Hepatocyte (in vitro differentiated cells): ENCODE measurements around the gene SLC38A5. TPM values are rescaled to one million over a fixed set of nuclear protein-coding genes. Genes with fewer than 3 reads are reported as not detected.
A peak's percentile ranks its signal among the peaks of the same experiment; 100 is the strongest.

Experiments used
- DNase-seq: peaks from one replicate; pipeline ENCODE4 v3.0.0-alpha.2; 2016; ENCODE audit warnings: low spot score
- H2AFZ ChIP-seq: fragments of 200-600 bp; sonication (generic); 2 replicates; pipeline ENCODE4 v1.6.0; 2016; ENCODE audit warnings: antibody characterized with exemption, mild to moderate bottlenecking
- H3K27ac ChIP-seq: fragments of 200-600 bp; sonication (generic); 2 replicates; pipeline ENCODE4 v1.5.1; 2016; ENCODE audit warnings: mild to moderate bottlenecking
- H3K27me3 ChIP-seq: fragments of 200-600 bp; sonication (generic); 2 replicates; pipeline ENCODE4 v1.6.1; 2016
- H3K36me3 ChIP-seq: fragments of 200-600 bp; sonication (generic); replicated peaks from 2 replicates; pipeline ENCODE4 v1.5.1; 2016; ENCODE audit warnings: low read depth; ENCODE audit not compliant: insufficient read depth
- H3K4me1 ChIP-seq: fragments of 200-600 bp; sonication (generic); 2 replicates; pipeline ENCODE4 v1.5.1; 2016; ENCODE audit warnings: mild to moderate bottlenecking, moderate library complexity; ENCODE audit not compliant: insufficient read depth
- H3K4me2 ChIP-seq: fragments of 200-600 bp; sonication (generic); 2 replicates; pipeline ENCODE4 v1.6.0; 2016
- H3K4me3 ChIP-seq: fragments of 200-600 bp; sonication (generic); 2 replicates; pipeline ENCODE4 v1.5.1; 2016; ENCODE audit warnings: mild to moderate bottlenecking
- H3K79me2 ChIP-seq: fragments of 200-600 bp; sonication (generic); 2 replicates; pipeline ENCODE4 v1.6.0; 2017; ENCODE audit warnings: mild to moderate bottlenecking
- H3K9me2 ChIP-seq: fragments of 200-600 bp; sonication (generic); replicated peaks from 2 replicates; pipeline ENCODE4 v1.6.0; 2017; ENCODE audit warnings: mild to moderate bottlenecking; ENCODE audit not compliant: insufficient read depth
- H3K9me3 ChIP-seq: fragments of 200-600 bp; sonication (generic); 2 replicates; pipeline ENCODE4 v1.5.1; 2016; ENCODE audit warnings: low read depth, mild to moderate bottlenecking
- H4K20me1 ChIP-seq: fragments of 200-600 bp; sonication (generic); 2 replicates; pipeline ENCODE4 v1.6.0; 2016; ENCODE audit warnings: mild to moderate bottlenecking; ENCODE audit not compliant: insufficient read depth, poor library complexity, severe bottlenecking
- EZH2 ChIP-seq: fragments of 200-600 bp; sonication (generic); IDR thresholded peaks from 2 replicates; pipeline ENCODE4 v1.6.1; 2016; ENCODE audit warnings: antibody characterized with exemption, mild to moderate bottlenecking, borderline replicate concordance
- EZH2phosphoT487 ChIP-seq: fragments of 200-600 bp; sonication (generic); IDR thresholded peaks from one replicate; pipeline ENCODE4 v1.6.1; 2018; ENCODE audit warnings: antibody characterized with exemption, mild to moderate bottlenecking, low read depth, moderate library complexity; ENCODE audit not compliant: unreplicated experiment, severe bottlenecking
- WGBS: methylation state at CpG from one replicate; pipeline ENCODE4 v1.1.6; 2016; ENCODE audit warnings: low lambda C conversion rate; ENCODE audit errors: missing lambda C conversion rate; 5-methylcytosine and 5-hydroxymethylcytosine counted together
- polyA plus RNA-seq: library from polyadenylated mRNA; unstranded; fragments of >200 nt; fragmentation: Nextera tagmentation; extraction: Ambion mirVana; gene quantifications from 2 replicates; pipeline ENCODE4 v1.2.1, GENCODE V29; 2016
- total RNA-seq: library from RNA; depleted of rRNA; stranded (reverse); fragments of >200 nt; gene quantifications from 2 replicates; pipeline ENCODE4 v1.2.3, GENCODE V29; 2014
- TF ChIP-seq, protein P1 (sequence below): fragments of 200-600 bp; sonication (generic); IDR thresholded peaks from 2 replicates; pipeline ENCODE4 v1.5.1; 2016; ENCODE audit warnings: antibody characterized with exemption, mild to moderate bottlenecking; ENCODE audit not compliant: poor library complexity

Gene SLC38A5
- total and polyA plus RNA-seq, 2 experiments from 2014 or later, result 14.5 to 17.8 TPM

- Histone ChIP-seq H3K36me3 (no peaks in the 10 kb centered on the region), H3K79me2 (no peaks in the 10 kb centered on the region), H3K4me3 (no peak overlapping the region), H3K4me2 (no peak overlapping the region), H3K9me3 (no peaks in the 10 kb centered on the region), H4K20me1 (no peaks in the 10 kb centered on the region), H3K27ac (peak overlapping the region; percentile 51), H3K27me3 (no peaks in the 10 kb centered on the region), H3K9me2 (no peaks in the 10 kb centered on the region), H3K4me1 (no peaks in the 10 kb centered on the region), H2AFZ (no peak overlapping the region)
- no peak for DNase-seq
- 76% methylated on average over 10 of the region's 10 CpGs for WGBS
- TF ChIP-seq, protein P1, sequence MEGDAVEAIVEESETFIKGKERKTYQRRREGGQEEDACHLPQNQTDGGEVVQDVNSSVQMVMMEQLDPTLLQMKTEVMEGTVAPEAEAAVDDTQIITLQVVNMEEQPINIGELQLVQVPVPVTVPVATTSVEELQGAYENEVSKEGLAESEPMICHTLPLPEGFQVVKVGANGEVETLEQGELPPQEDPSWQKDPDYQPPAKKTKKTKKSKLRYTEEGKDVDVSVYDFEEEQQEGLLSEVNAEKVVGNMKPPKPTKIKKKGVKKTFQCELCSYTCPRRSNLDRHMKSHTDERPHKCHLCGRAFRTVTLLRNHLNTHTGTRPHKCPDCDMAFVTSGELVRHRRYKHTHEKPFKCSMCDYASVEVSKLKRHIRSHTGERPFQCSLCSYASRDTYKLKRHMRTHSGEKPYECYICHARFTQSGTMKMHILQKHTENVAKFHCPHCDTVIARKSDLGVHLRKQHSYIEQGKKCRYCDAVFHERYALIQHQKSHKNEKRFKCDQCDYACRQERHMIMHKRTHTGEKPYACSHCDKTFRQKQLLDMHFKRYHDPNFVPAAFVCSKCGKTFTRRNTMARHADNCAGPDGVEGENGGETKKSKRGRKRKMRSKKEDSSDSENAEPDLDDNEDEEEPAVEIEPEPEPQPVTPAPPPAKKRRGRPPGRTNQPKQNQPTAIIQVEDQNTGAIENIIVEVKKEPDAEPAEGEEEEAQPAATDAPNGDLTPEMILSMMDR, result no peak
These were observed 17.3 kb upstream of the SLC38A5 start for GRCh38 chrX:48487362-48487798.

DNA sequence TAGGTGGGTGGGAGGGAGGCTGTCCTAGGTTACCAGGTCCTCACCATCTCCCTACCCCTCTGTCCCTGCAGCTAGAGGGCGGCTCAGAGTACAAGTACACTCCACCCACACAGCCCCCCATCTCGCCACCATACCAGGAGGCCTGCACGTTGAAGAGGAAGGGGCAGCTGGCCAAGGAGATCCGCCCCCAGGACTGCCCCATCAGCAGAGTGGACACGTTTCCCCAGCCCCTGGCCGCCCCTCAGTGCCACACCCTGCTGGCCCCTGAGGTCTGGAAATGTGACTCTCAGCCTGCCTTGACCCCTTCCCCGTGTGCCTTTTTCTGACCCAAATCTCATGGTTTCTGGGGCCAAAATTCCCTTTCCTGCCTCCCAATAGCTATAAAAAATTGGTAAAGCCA lies 12.5 kb upstream of the SLC38A5 start:
- no peak overlapping the region for H3K27ac ChIP-seq
- DNase-seq, result no peak
- no peaks in the 10 kb centered on the region for H3K36me3 ChIP-seq
- no peaks in the 10 kb centered on the region for H4K20me1 ChIP-seq
- no peaks in the 10 kb centered on the region for H3K9me3 ChIP-seq
- H3K27me3 ChIP-seq, result no peaks in the 10 kb centered on the region
- H2AFZ ChIP-seq, result no peak overlapping the region
- TF ChIP-seq EZH2phosphoT487, result no peak
- TF ChIP-seq, protein P1, result no peak
- no peak for TF ChIP-seq EZH2
- H3K9me2 ChIP-seq, result no peaks in the 10 kb centered on the region
- H3K79me2 ChIP-seq, result no peaks in the 10 kb centered on the region
- WGBS, result 66% methylated on average over 7 of the region's 7 CpGs
- H3K4me2 ChIP-seq, result no peak overlapping the region
- no peak overlapping the region for H3K4me3 ChIP-seq
- H3K4me1 ChIP-seq, result no peaks in the 10 kb centered on the region

DNA sequence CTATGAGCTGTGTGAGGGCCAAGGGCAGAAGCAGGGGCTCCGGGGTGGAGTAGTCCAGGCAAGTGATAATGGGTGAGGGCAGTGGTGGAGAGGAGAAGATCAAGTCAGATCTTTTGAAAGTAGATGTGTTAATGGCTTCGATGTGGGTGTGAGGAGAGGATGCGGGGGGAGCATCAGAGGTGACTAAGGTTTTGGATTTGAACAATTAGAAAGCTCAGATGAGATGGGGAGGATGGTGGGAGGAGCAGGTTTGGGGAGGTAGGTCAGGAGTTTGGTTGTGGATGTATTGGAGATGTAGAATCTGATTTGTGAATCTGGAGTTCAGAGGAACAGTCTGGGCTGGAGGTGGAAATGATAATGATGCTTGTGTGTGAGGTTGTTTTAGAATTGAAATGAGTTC lies 10.5 kb upstream of the SLC38A5 start:
- H3K4me2 ChIP-seq, result no peak overlapping the region
- H3K9me3 ChIP-seq, result no peaks in the 10 kb centered on the region
- no peaks in the 10 kb centered on the region for H3K27me3 ChIP-seq
- WGBS, result 85% methylated on average over 3 of the region's 3 CpGs
- H4K20me1 ChIP-seq, result no peaks in the 10 kb centered on the region
- no peaks in the 10 kb centered on the region for H3K4me1 ChIP-seq
- no peak overlapping the region for H3K4me3 ChIP-seq
- TF ChIP-seq EZH2 (no peak), EZH2phosphoT487 (no peak)
- TF ChIP-seq, protein P1, result no peak
- H3K27ac ChIP-seq, result no peak overlapping the region
- no peak for DNase-seq
- H2AFZ ChIP-seq, result no peak overlapping the region
- no peaks in the 10 kb centered on the region for H3K36me3 ChIP-seq
- H3K9me2 ChIP-seq, result no peaks in the 10 kb centered on the region
- peaks cover 13% of the 10 kb centered on the region for H3K79me2 ChIP-seq

- no peaks in the 10 kb centered on the region for H3K9me3 ChIP-seq
- H3K4me1 ChIP-seq, result no peaks in the 10 kb centered on the region
- 86% methylated on average over 3 of the region's 3 CpGs for WGBS
- H3K27me3 ChIP-seq, result no peaks in the 10 kb centered on the region
- H3K27ac ChIP-seq, result no peak overlapping the region
- no peak overlapping the region for H3K4me3 ChIP-seq
- no peaks in the 10 kb centered on the region for H3K9me2 ChIP-seq
- H3K79me2 ChIP-seq, result peaks cover 13% of the 10 kb centered on the region
- no peaks in the 10 kb centered on the region for H4K20me1 ChIP-seq
- TF ChIP-seq EZH2phosphoT487 (no peak), EZH2 (no peak)
- TF ChIP-seq, protein P1, result no peak
- no peak overlapping the region for H2AFZ ChIP-seq
- no peak for DNase-seq
- H3K4me2 ChIP-seq, result no peak overlapping the region
- no peaks in the 10 kb centered on the region for H3K36me3 ChIP-seq
These were observed 10.1 kb upstream of the SLC38A5 start for GRCh38 chrX:48480142-48480541.
